HCT116 (cell line): ENCODE measurements around the gene CPSF7. TPM values are rescaled to one million over a fixed set of nuclear protein-coding genes. Genes with fewer than 3 reads are reported as not detected.

Experiments used
- ATAC-seq: fragments of 200-7000 bp; cut with Tn5 transposase; 2 replicates; pipeline ENCODE4 v1.9.1; 2020; ENCODE audit warnings: mild to moderate bottlenecking, moderate library complexity
- BruUV-seq: library from RNA; stranded (reverse); fragments of 400-500 nt; replicated peaks from 2 replicates; lab custom pipeline; 2021; lab: Mats Ljungman, UMichigan
- CTCF ChIA-PET: fragments of 300-600 bp; sonication (Branson Sonifier 250); formaldehyde crosslinking; loops from one replicate; lab custom pipeline; 2021; ENCODE audit warnings: antibody characterized with exemption; lab: Charles Lee
- POLR2A ChIA-PET: fragments of 300-600, 350-600 bp; sonication (Branson Sonifier 250); formaldehyde crosslinking; loops from one replicate; lab custom pipeline; 2021; ENCODE audit warnings: antibody characterized with exemption; lab: Charles Lee
- RAD21 ChIA-PET, 2 experiments: fragments of 300-600 bp; sonication (Branson Sonifier 250); formaldehyde crosslinking; loops; one replicate each; lab custom pipeline; 2023; ENCODE audit warnings: low total read pairs in 2 of 2; ENCODE audit not compliant: uncharacterized antibody in 2 of 2, unreplicated experiment in 2 of 2, low non-redundant PET in 1 of 2; lab: Charles Lee
- DNase-seq: peaks from one replicate; pipeline ENCODE4 v3.0.0-alpha.2; 2010; ENCODE audit warnings: low read depth, low spot score
- H2AFZ ChIP-seq: fragments of 200-600 bp; shearing (Covaris generic), sonication (generic); 2 replicates; pipeline ENCODE4 v1.6.1; 2017; ENCODE audit warnings: low read depth, mixed run types, mixed read lengths, antibody characterized with exemption, low read length; ENCODE audit not compliant: poor library complexity, severe bottlenecking
- H3K27ac ChIP-seq: 2 replicates; pipeline ENCODE4 v1.5.1; 2012; ENCODE audit warnings: low read depth, low read length
- H3K27me3 ChIP-seq: fragments of 200-600 bp; sonication (generic); 2 replicates; pipeline ENCODE4 v1.6.1; 2016; ENCODE audit warnings: mixed run types, low read length, mixed read lengths; ENCODE audit not compliant: insufficient read depth
- H3K36me3 ChIP-seq, 2 experiments: fragments of 200-500 bp in 1 of 2; fragments of 200-600 bp in 1 of 2; sonication (Bioruptor generic) in 1 of 2; sonication (generic) in 1 of 2; 2 replicates each; pipeline versions ENCODE4 v1.5.1 to v1.6.1; 2014 to 2016; ENCODE audit warnings: low read length in 2 of 2, inconsistent platforms in 1 of 2, mixed read lengths in 1 of 2, mixed run types in 1 of 2; ENCODE audit not compliant: insufficient read depth in 2 of 2, control insufficient read depth in 1 of 2
- H3K4me1 ChIP-seq, 2 experiments: fragments of 200-600 bp in 1 of 2; sonication (generic) in 1 of 2; 2 replicates each; pipeline versions ENCODE4 v1.5.1 to v1.6.1; 2012 to 2017; ENCODE audit warnings: low read length in 2 of 2, inconsistent platforms in 1 of 2, mild to moderate bottlenecking in 1 of 2, mixed read lengths in 1 of 2, mixed run types in 1 of 2, moderate library complexity in 1 of 2; ENCODE audit not compliant: insufficient read depth in 2 of 2, control insufficient read depth in 1 of 2
- H3K4me2 ChIP-seq: fragments of 200-600 bp; sonication (generic); 2 replicates; pipeline ENCODE4 v1.6.1; 2017; ENCODE audit warnings: mixed run types, low read length, mixed read lengths
- H3K4me3 ChIP-seq, 2 experiments: fragments of 200-600 bp in 1 of 2; sonication (generic) in 1 of 2; replicated peaks in 1 of 2; 2 replicates each; pipeline ENCODE4 v1.5.1; 2011 to 2016; ENCODE audit warnings: low read length in 2 of 2, control low read depth in 1 of 2, low read depth in 1 of 2, mild to moderate bottlenecking in 1 of 2, mixed read lengths in 1 of 2, mixed run types in 1 of 2
- H3K79me2 ChIP-seq: fragments of 200-600 bp; sonication (generic); 2 replicates; pipeline ENCODE4 v1.6.1; 2017; ENCODE audit warnings: mild to moderate bottlenecking, mixed run types, low read length, moderate library complexity, mixed read lengths; ENCODE audit not compliant: insufficient read depth
- H3K9ac ChIP-seq: fragments of 200-600 bp; sonication (generic); 2 replicates; pipeline ENCODE4 v1.6.1; 2016; ENCODE audit warnings: low read length, mixed read lengths
- H3K9me2 ChIP-seq: fragments of 200-600 bp; sonication (generic), shearing (Covaris generic); 2 replicates; pipeline ENCODE4 v1.6.1; 2017; ENCODE audit warnings: mixed run types, mild to moderate bottlenecking, moderate library complexity; ENCODE audit not compliant: insufficient read depth
- H3K9me3 ChIP-seq, 2 experiments: fragments of 200-500 bp in 1 of 2; fragments of 200-600 bp in 1 of 2; sonication (Bioruptor generic) in 1 of 2; sonication (generic) in 1 of 2; 2 replicates each; pipeline ENCODE4 v1.6.1; 2014 to 2017; ENCODE audit warnings: low read length in 2 of 2, mixed read lengths in 2 of 2, inconsistent platforms in 1 of 2, low read depth in 1 of 2, mild to moderate bottlenecking in 1 of 2, mixed run types in 1 of 2, moderate library complexity in 1 of 2; ENCODE audit not compliant: control insufficient read depth in 1 of 2, insufficient read depth in 1 of 2
- H4K20me1 ChIP-seq: fragments of 200-600 bp; sonication (generic), shearing (Covaris generic); 2 replicates; pipeline ENCODE4 v1.6.1; 2017; ENCODE audit warnings: mixed run types, mild to moderate bottlenecking, moderate library complexity; ENCODE audit not compliant: insufficient read depth
- ATF3 ChIP-seq: IDR thresholded peaks from 2 replicates; pipeline ENCODE4 v1.6.1; 2012
- CBX3 ChIP-seq: IDR thresholded peaks from 2 replicates; pipeline ENCODE4 v1.6.1; 2012; ENCODE audit warnings: low read depth
- CEBPB ChIP-seq: IDR thresholded peaks from 2 replicates; pipeline ENCODE4 v1.6.1; 2012; ENCODE audit warnings: low read depth
- CTCF ChIP-seq, 3 experiments: fragments of 200-600 bp in 1 of 3; sonication (generic) in 1 of 3; IDR thresholded peaks in 2 of 3; conservative IDR thresholded peaks in 1 of 3; 2 replicates each; pipeline ENCODE4 v1.5.1; 2012 to 2017; ENCODE audit warnings: low read depth in 2 of 3, low read length in 2 of 3, antibody characterized with exemption in 1 of 3, borderline replicate concordance in 1 of 3, control low read depth in 1 of 3, mild to moderate bottlenecking in 1 of 3, mixed read lengths in 1 of 3, mixed run types in 1 of 3, moderate library complexity in 1 of 3; ENCODE audit not compliant: insufficient read depth in 1 of 3
- ELF1 ChIP-seq: IDR thresholded peaks from 2 replicates; pipeline ENCODE4 v1.6.1; 2012; ENCODE audit warnings: low read depth, borderline replicate concordance
- FOSL1 ChIP-seq: IDR thresholded peaks from 2 replicates; pipeline ENCODE4 v1.6.1; 2012; ENCODE audit warnings: low read depth
- JUND ChIP-seq: IDR thresholded peaks from 2 replicates; pipeline ENCODE4 v1.6.1; 2012
- MAX ChIP-seq: IDR thresholded peaks from 2 replicates; pipeline ENCODE4 v1.6.1; 2012
- POLR2AphosphoS5 ChIP-seq: IDR thresholded peaks from 2 replicates; pipeline ENCODE4 v1.6.1; 2011; ENCODE audit warnings: mild to moderate bottlenecking, low read depth, low read length, moderate library complexity
- RAD21 ChIP-seq: IDR thresholded peaks from 2 replicates; pipeline ENCODE4 v1.6.1; 2012; ENCODE audit warnings: low read depth, mild to moderate bottlenecking
- SP1 ChIP-seq: IDR thresholded peaks from 2 replicates; pipeline ENCODE4 v1.6.1; 2012; ENCODE audit warnings: low read depth
- SRF ChIP-seq: IDR thresholded peaks from 2 replicates; pipeline ENCODE4 v1.6.1; 2012; ENCODE audit warnings: low read depth
- TCF7L2 ChIP-seq: IDR thresholded peaks from 2 replicates; pipeline ENCODE4 v1.7.0; 2011; ENCODE audit warnings: borderline replicate concordance, inconsistent platforms; ENCODE audit not compliant: insufficient read depth, insufficient read length; ENCODE audit errors: extremely low read depth
- YY1 ChIP-seq: IDR thresholded peaks from 2 replicates; pipeline ENCODE4 v1.6.1; 2011; ENCODE audit warnings: low read length, low read depth, moderate library complexity, mild to moderate bottlenecking; ENCODE audit not compliant: insufficient replicate concordance; ENCODE audit errors: extremely low read depth
- ZBTB33 ChIP-seq: IDR thresholded peaks from 2 replicates; pipeline ENCODE4 v1.6.1; 2011; ENCODE audit warnings: mild to moderate bottlenecking, low read length, moderate library complexity; ENCODE audit not compliant: insufficient replicate concordance; ENCODE audit errors: extremely low read depth
- intact Hi-C: fragments of 100-400 bp; cut with micrococcal nuclease; formaldehyde crosslinking; loops from 2 replicates; pipeline ENCODE4 v1.10.0; 2022
- total RNA-seq: library from RNA; stranded (reverse); gene quantifications from one replicate; pipeline ENCODE4 v1.2.1, GENCODE V29; 2021; ENCODE audit not compliant: unreplicated experiment

CPSF7 gene
- total RNA-seq, 1 experiment from 2014 or later: 110 TPM

GRCh38 chr11:61359516-61359915 lies 70.3 kb downstream of the CPSF7 start:
- no peak overlapping the region for H3K9ac ChIP-seq
- ChIA-PET RAD21 (no interaction called here), CTCF (interaction anchor here (1.2 kb wide), 1 partner anchor 24 kb away, joined by 4 read pairs; no protein-coding TSS in a partner anchor), POLR2A (interaction anchor here (2.6 to 5.0 kb wide), 2 partner anchors 8 to 24 kb away, joined by 6 to 45 read pairs; no protein-coding TSS in a partner anchor)
- H3K9me3 ChIP-seq: no peaks in the 10 kb centered on the region
- peaks cover 0 to 9% of the 10 kb centered on the region in 2 experiments; a peak in 1 of 4 replicates for H3K36me3 ChIP-seq
- ATAC-seq: no peak
- BruUV-seq: no TSS peak
- TF ChIP-seq CEBPB (no peak), JUND (no peak), TCF7L2 (no peak), FOSL1 (no peak), ATF3 (no peak), YY1 (no peak), ZBTB33 (no peak)
- H3K4me1 ChIP-seq: peaks cover 0 to 22% of the 10 kb centered on the region in 2 experiments; a peak in 2 of 4 replicates
- H3K9me2 ChIP-seq: no peaks in the 10 kb centered on the region
- intact Hi-C loops: no loop called here
- no peak for DNase-seq
- H3K79me2 ChIP-seq: peaks cover 29% of the 10 kb centered on the region
- no peaks in the 10 kb centered on the region for H4K20me1 ChIP-seq
- H3K27me3 ChIP-seq: no peaks in the 10 kb centered on the region
- no peak overlapping the region for H3K27ac ChIP-seq
- H2AFZ ChIP-seq: no peak overlapping the region
- no peak overlapping the region for H3K4me2 ChIP-seq
- H3K4me3 ChIP-seq: no peak overlapping the region

- Histone ChIP-seq H3K4me1 (peaks cover 0 to 18% of the 10 kb centered on the region in 2 experiments; a peak in 2 of 4 replicates), H3K36me3 (no peaks in the 10 kb centered on the region; a peak in 1 of 4 replicates), H3K4me2 (no peak overlapping the region), H3K27me3 (no peaks in the 10 kb centered on the region), H2AFZ (no peak overlapping the region)
- no TSS peak for BruUV-seq
- DNase-seq: no peak
- TF ChIP-seq MAX: no peak
- TF ChIP-seq FOSL1: no peak
- TF ChIP-seq SP1: no peak
- TF ChIP-seq ELF1: no peak
- no peak for TF ChIP-seq CBX3
- TF ChIP-seq RAD21: no peak
- TF ChIP-seq POLR2AphosphoS5: no peak
- no peak for TF ChIP-seq CTCF (IDR thresholded peaks at IDR 0.05 in 2 of 3, conservative IDR thresholded peaks at IDR 0.05 in 1 of 3; ENCODE audit: borderline replicate concordance in 1 of 3, insufficient read depth in 1 of 3, low read depth in 2 of 3, low read length in 2 of 3)
- TF ChIP-seq SRF: no peak
- TF ChIP-seq, all 23 proteins: peak for 0
- no peak overlapping the region for H3K4me3 ChIP-seq
- H3K79me2 ChIP-seq: peaks cover 19% of the 10 kb centered on the region
- H3K9me3 ChIP-seq: no peaks in the 10 kb centered on the region
- no peak for ATAC-seq
- POLR2A ChIA-PET: interaction anchor here (0.9 kb wide), 1 partner anchor 26 kb away, joined by 3 read pairs; no protein-coding TSS in a partner anchor
- H3K27ac ChIP-seq: no peak overlapping the region
- H4K20me1 ChIP-seq: no peaks in the 10 kb centered on the region
- RAD21 ChIA-PET: no interaction called here
- intact Hi-C loops: no loop called here
- CTCF ChIA-PET: interaction anchor here (1.5 kb wide), 1 partner anchor 27 kb away, joined by 3 read pairs; no protein-coding TSS in a partner anchor
- no peaks in the 10 kb centered on the region for H3K9me2 ChIP-seq
- no peak overlapping the region for H3K9ac ChIP-seq
Observed at GRCh38 chr11:61358566-61358965, 71.2 kb downstream of the CPSF7 start.
